ENCODE measurements around the gene FBF1. TPM values are rescaled to one million over a fixed set of nuclear protein-coding genes. Genes with fewer than 3 reads are reported as not detected.

FBF1 gene
- total and polyA plus RNA-seq, 9 of the 15 experiments (the other 6 are each of a cell fraction or from before 2014, with no cell fraction given): 0.46 to 14.9 (median 7.5) TPM

GRCh38 chr17:75940727-75941441 lies at the start of gene FBF1 (continued):
- no peak for TF ChIP-seq TSC22D4 (tag; IDR thresholded peaks at IDR 0.05)
- TF ChIP-seq ZNF324 (CRISPR knock-in tag; IDR thresholded peaks at IDR 0.05): no peak
- TF ChIP-seq ELK3 (CRISPR knock-in tag; IDR thresholded peaks at IDR 0.05): no peak
- no peak for TF ChIP-seq NFIX (CRISPR knock-in tag; IDR thresholded peaks at IDR 0.05; ENCODE audit: low read depth)
- TF ChIP-seq GMEB1 (CRISPR knock-in tag; IDR thresholded peaks at IDR 0.05): peak; percentile 62
- peak; percentile 60; the same call in 1 of the 2 replicates for TF ChIP-seq HDAC2 (IDR thresholded peaks at IDR 0.05)
- no peak for TF ChIP-seq TRIM28 (IDR thresholded peaks at IDR 0.05)
- peak; percentile 44; the same call in 1 of the 2 replicates for TF ChIP-seq CREB1 (IDR thresholded peaks at IDR 0.05)
- TF ChIP-seq CREB1 (CRISPR knock-in tag; IDR thresholded peaks at IDR 0.05): peak; percentile 74
- no peak; the same call in 1 of the 2 replicates for TF ChIP-seq MTA1 (IDR thresholded peaks at IDR 0.05; ENCODE audit: borderline replicate concordance)
- no peak for TF ChIP-seq CREB5 (CRISPR knock-in tag; IDR thresholded peaks at IDR 0.05)
- TF ChIP-seq CAMTA2 (CRISPR knock-in tag; conservative IDR thresholded peaks at IDR 0.05): no peak
- TF ChIP-seq NCOA1 (IDR thresholded peaks at IDR 0.05; ENCODE audit: low read depth): no peak
- no peak for TF ChIP-seq HMBOX1 (IDR thresholded peaks at IDR 0.05)
- TF ChIP-seq TRIM25 (IDR thresholded peaks at IDR 0.05; ENCODE audit: borderline replicate concordance): no peak
- TF ChIP-seq TARDBP (IDR thresholded peaks at IDR 0.05): peak; percentile 74
- peak; percentile 69 for TF ChIP-seq RBBP5 (IDR thresholded peaks at IDR 0.05; ENCODE audit: borderline replicate concordance, insufficient read depth, low read length, poor library complexity, severe bottlenecking)
- no peak for TF ChIP-seq MED1 (CRISPR knock-in tag; IDR thresholded peaks at IDR 0.05; ENCODE audit: borderline replicate concordance)
- TF ChIP-seq SMC3 (conservative IDR thresholded peaks at IDR 0.05; ENCODE audit: insufficient read depth, low read depth, low read length): 0 out of 2 replicates have a peak, but pooled peaks have one; percentile 1
- TF ChIP-seq ZNF696 (CRISPR knock-in tag; conservative IDR thresholded peaks at IDR 0.05): no peak
- TF ChIP-seq ZNF444 (CRISPR knock-in tag; IDR thresholded peaks at IDR 0.05): no peak
- TF ChIP-seq CXXC5 (CRISPR knock-in tag; IDR thresholded peaks at IDR 0.05): peak; percentile 85
- no peak for TF ChIP-seq KAT8 (IDR thresholded peaks at IDR 0.05; ENCODE audit: low read depth)
